Activated gamma-delta T cell (primary cell): Measurements from ENCODE around the gene C1QTNF3.
"Not testable (repeated sequence)": the region's sequence is repeated elsewhere in the genome, so short reads cannot be mapped to it uniquely, and the experiment has no call there.

ENCODE experiments used
- DNase-seq: peaks from one replicate; lab custom pipeline; 2025; lab: John Stamatoyannopoulos, UW
- total RNA-seq, 2 donors: gene quantifications; one replicate each; lab custom pipeline; 2026; lab: John Stamatoyannopoulos, UW

C1QTNF3 gene
- total RNA-seq: 5.2 to 6.7 reads per million in 2 donors

- DNase-seq: no peak
These were observed at the start of gene C1QTNF3 for GRCh38 chr5:34043099-34043876. C1QTNF3 (minus strand) TSS chr5:34043213; CDS start chr5:34043125, 88 bp downstream.

GRCh38 chr5:34091039-34091438 is 48.0 kb upstream of the C1QTNF3 start:
- DNase-seq: not testable (repeated sequence)

GRCh38 chr5:34089802-34090201 is 46.8 kb upstream of the C1QTNF3 start:
- DNase-seq: not testable (repeated sequence)

GRCh38 chr5:34087728-34088127 is 44.7 kb upstream of the C1QTNF3 start:
- DNase-seq: not testable (repeated sequence)

DNA sequence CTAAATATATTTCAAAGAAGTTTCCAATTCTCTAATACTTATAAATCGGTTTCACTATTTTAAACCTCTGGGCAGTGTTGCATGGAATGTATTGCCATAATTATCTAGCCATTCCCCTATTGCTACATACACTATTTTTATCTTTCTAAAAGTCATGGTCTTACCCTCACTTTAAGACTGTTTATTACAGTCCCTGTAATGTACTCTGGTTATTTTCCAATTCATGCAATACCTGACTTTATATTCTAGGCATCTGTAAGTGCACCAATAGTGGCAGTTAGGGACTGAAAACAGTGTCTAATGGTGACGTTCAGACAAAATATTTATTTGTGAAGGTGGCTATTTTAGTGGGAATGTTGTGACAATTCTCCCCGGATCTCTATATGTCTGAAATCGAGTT is 40.9 kb upstream of the C1QTNF3 start:
- not testable (repeated sequence) for DNase-seq

GRCh38 chr5:34079505-34079904 is 36.5 kb upstream of the C1QTNF3 start:
- DNase-seq: not testable (repeated sequence)

DNA sequence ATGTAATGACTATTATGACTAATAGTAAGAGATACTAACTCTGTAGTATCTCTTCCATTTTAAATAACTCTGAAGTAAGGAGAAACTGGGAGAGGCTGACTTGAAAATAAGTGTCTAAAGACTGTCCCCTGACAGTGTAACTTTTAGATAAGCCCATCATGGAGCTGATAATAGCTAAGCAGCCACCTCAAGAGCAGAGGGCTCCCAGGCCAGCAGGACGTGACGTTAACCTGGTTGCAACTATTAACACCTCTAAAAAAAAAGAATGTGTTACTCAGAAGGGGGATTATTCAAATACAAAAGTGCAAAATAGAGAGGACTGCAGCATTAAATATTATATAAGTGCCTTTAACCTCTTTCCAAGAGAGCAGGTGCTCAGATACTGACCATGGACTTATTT is 34.6 kb upstream of the C1QTNF3 start:
- not testable (repeated sequence) for DNase-seq

GRCh38 chr5:34076719-34077364 is 33.8 kb upstream of the C1QTNF3 start:
- DNase-seq: not testable (repeated sequence)

DNA sequence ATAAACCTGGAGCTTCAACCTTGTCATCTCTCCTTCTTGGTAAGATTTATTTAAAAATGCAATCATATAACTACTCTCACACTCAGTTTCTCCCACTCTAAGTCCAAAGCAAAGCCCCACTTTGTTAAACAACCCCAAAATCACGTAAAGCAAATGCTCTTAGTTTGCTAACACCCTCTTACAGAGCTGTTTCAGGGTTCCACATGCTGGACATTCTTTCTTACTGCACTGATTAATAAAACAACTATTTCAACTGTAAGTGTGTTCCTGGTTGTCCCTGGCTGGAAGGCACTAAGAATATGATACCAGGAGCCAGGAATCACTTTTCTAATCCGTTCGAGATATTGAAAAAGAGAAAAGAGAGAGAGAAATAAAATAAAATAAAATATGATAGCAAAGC is 31.5 kb upstream of the C1QTNF3 start:
- not testable (repeated sequence) for DNase-seq

- not testable (repeated sequence) for DNase-seq
These were observed 31.1 kb upstream of the C1QTNF3 start for GRCh38 chr5:34074071-34074470.

GRCh38 chr5:34070626-34071025 is 27.6 kb upstream of the C1QTNF3 start:
- DNase-seq: not testable (repeated sequence)

GRCh38 chr5:34064656-34065055 is 21.6 kb upstream of the C1QTNF3 start:
- no peak for DNase-seq

DNA sequence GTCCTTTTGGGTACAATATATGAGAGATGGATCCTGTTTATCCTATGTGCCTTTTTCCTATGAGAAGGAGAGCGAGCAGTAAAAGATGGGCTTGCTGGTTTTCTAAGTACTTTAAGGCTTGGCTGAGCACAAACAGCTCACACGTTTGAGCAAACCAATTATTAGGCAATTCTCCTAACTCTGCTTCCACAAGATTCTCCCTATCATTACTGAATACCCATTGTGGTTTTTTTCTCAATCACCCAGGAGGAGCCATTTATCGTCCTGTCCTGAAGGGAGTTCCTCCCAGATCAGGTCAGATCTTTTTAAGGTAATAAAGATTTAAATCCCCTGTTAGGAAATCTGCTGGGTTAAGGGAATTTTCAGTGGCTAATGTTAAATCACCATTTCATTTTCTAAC is 19.4 kb upstream of the C1QTNF3 start:
- DNase-seq: no peak

DNA sequence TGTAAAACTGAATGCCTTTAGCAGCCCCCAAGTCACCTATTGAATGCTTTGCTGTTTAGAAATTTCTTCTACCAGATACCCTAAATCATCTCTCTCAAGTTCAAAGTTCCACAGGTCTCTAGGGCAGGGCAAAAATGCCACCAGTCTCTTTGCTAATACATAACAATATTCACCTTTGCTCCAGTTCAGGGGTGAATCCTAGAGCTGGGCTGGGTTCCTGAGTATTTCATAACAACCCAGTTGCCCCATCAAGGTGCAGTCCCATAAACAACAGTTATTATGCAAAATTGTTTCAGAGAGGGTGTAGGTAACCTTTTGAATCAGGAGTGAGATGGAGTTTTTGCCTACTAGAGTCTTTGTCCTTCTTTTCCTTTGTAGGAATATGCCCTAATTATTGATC is 19.0 kb upstream of the C1QTNF3 start:
- DNase-seq: no peak

- no peak for DNase-seq
These were observed 17.0 kb upstream of the C1QTNF3 start for GRCh38 chr5:34059977-34060376.

DNA sequence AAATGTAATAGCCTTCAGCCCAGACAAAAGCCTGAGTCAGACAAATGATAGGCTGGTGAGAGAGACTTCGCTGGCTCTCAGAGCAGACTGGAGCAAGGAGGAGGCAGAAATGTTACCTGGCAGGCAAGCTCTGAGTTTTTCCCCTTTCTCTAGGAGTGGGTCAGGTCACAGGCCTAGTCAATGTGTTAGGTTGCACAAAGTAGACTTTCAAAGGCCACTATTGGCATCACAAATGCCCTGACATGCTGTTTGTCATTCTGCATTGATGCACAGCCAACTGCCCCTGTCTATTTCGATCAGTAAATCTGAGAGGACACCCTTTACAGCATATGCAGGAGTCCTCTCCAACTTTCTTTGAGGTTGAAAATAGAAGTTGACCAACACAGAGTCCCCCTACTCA is 15.5 kb upstream of the C1QTNF3 start:
- DNase-seq: no peak

GRCh38 chr5:34057569-34057968 is 14.6 kb upstream of the C1QTNF3 start:
- no peak for DNase-seq

DNA sequence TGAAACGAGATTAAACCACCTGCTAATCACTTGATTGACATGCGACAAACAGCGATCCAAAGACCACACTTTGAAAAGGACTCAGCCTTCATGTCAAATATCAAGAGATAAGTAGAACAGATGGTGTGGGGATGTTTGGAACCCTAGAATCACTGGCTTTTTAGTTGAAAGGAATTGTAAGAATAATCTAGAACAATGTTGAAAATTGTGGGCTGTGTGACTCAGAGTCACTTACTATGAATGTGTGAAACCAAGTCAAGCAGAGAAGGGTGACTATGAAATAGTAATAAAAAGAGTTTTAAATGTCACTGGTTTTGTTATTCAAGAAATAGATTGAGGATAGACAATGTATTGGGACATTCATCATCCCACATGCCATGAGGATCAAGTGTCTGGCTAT is 14.1 kb upstream of the C1QTNF3 start:
- no peak for DNase-seq

GRCh38 chr5:34055667-34056066 is 12.7 kb upstream of the C1QTNF3 start:
- no peak for DNase-seq

GRCh38 chr5:34054400-34054729 is 11.4 kb upstream of the C1QTNF3 start:
- no peak for DNase-seq

- DNase-seq: no peak
These were observed 10.8 kb upstream of the C1QTNF3 start for GRCh38 chr5:34053571-34054399.

GRCh38 chr5:34053133-34053532 is 10.1 kb upstream of the C1QTNF3 start:
- DNase-seq: no peak
